ENCODE results near the gene QARS1.

- no peak for TF ChIP-seq REST (IDR thresholded peaks at IDR 0.05; ENCODE audit: low read depth)
- no peak for TF ChIP-seq CTCF (IDR thresholded peaks at IDR 0.05 in 2 of 3, conservative IDR thresholded peaks at IDR 0.05 in 1 of 3; ENCODE audit: borderline replicate concordance in 1 of 3, insufficient read depth in 1 of 3, low read depth in 2 of 3, low read length in 2 of 3)
- TF ChIP-seq POLR2A (IDR thresholded peaks at IDR 0.05; ENCODE audit: borderline replicate concordance, extremely low read depth, insufficient read depth, insufficient read length), result no peak
- no peak for TF ChIP-seq ATF3 (IDR thresholded peaks at IDR 0.05)
- no peak for TF ChIP-seq EZH2phosphoT487 (IDR thresholded peaks at IDR 0.05; ENCODE audit: borderline replicate concordance)
- TF ChIP-seq JUND (IDR thresholded peaks at IDR 0.05), result no peak
- TF ChIP-seq ZBTB33 (IDR thresholded peaks at IDR 0.05; ENCODE audit: extremely low read depth, insufficient replicate concordance, low read length), result no peak
Observed at GRCh38 chr3:49140080-49140479, 35.5 kb upstream of the QARS1 start.

All from HCT116 (cell line).